GM19238 (cell line): Measurements from ENCODE around the gene SCYL1.
A peak's percentile ranks its signal among the peaks of the same experiment; 100 is the strongest.

ENCODE experiments used
- DNase-seq: peaks from one replicate; pipeline ENCODE4 v3.0.0; 2011; ENCODE audit warnings: low spot score; ENCODE audit not compliant: insufficient read length

Gene SCYL1

GRCh38 chr11:65535102-65535501 lies 10.2 kb downstream of the SCYL1 start:
- no peak for DNase-seq

GRCh38 chr11:65536412-65537295 lies 11.8 kb downstream of the SCYL1 start:
- no peak for DNase-seq

- DNase-seq = no peak
These were observed 12.4 kb downstream of the SCYL1 start for GRCh38 chr11:65537296-65537597.

GRCh38 chr11:65537620-65538231 lies 12.8 kb downstream of the SCYL1 start:
- DNase-seq = no peak

GRCh38 chr11:65538232-65538914 lies 13.5 kb downstream of the SCYL1 start:
- no peak for DNase-seq

- no peak for DNase-seq
These were observed 14.2 kb downstream of the SCYL1 start for GRCh38 chr11:65538915-65539743.

- peak; percentile 85 for DNase-seq
These were observed 14.9 kb downstream of the SCYL1 start for GRCh38 chr11:65539744-65540289.

- peak; percentile 98 for DNase-seq
These were observed 15.6 kb downstream of the SCYL1 start for GRCh38 chr11:65540290-65541092.

- DNase-seq = no peak
These were observed 16.5 kb downstream of the SCYL1 start for GRCh38 chr11:65541093-65541982.

- DNase-seq = no peak
These were observed 18.0 kb downstream of the SCYL1 start for GRCh38 chr11:65542738-65543390.

GRCh38 chr11:65545853-65546216 lies 21.0 kb downstream of the SCYL1 start:
- no peak for DNase-seq

- DNase-seq = peak; percentile 96
These were observed 21.5 kb downstream of the SCYL1 start for GRCh38 chr11:65546217-65546958.

- no peak for DNase-seq
These were observed 22.7 kb downstream of the SCYL1 start for GRCh38 chr11:65547446-65548125.

- no peak for DNase-seq
These were observed 23.5 kb downstream of the SCYL1 start for GRCh38 chr11:65548395-65548794.

GRCh38 chr11:65549096-65549495 lies 24.2 kb downstream of the SCYL1 start:
- no peak for DNase-seq

GRCh38 chr11:65551572-65552387 lies 26.9 kb downstream of the SCYL1 start:
- DNase-seq = peak; percentile 72
